ENCODE results near the gene PCMTD2.

- no peak for TF ChIP-seq CTCF (IDR thresholded peaks at IDR 0.05; ENCODE audit: poor library complexity)
- TF ChIP-seq EZH2 (IDR thresholded peaks at IDR 0.05; ENCODE audit: borderline replicate concordance): no peak
- TF ChIP-seq EZH2phosphoT487 (IDR thresholded peaks at IDR 0.05; ENCODE audit: low read depth, severe bottlenecking, unreplicated experiment): no peak
Measured at GRCh38 chr20:64210656-64211369, 44.7 kb upstream of the PCMTD2 start.

Data from hepatocyte (in vitro differentiated cells).